NCI-H510A (cell line): ENCODE data around the gene NLRP1.
"Not testable (repeated sequence)": the region's sequence is repeated elsewhere in the genome, so short reads cannot be mapped to it uniquely, and the experiment has no call there.

Experiments
- DNase-seq: peaks from one replicate; lab custom pipeline; 2025; lab: John Stamatoyannopoulos, UW

The NLRP1 gene

DNA sequence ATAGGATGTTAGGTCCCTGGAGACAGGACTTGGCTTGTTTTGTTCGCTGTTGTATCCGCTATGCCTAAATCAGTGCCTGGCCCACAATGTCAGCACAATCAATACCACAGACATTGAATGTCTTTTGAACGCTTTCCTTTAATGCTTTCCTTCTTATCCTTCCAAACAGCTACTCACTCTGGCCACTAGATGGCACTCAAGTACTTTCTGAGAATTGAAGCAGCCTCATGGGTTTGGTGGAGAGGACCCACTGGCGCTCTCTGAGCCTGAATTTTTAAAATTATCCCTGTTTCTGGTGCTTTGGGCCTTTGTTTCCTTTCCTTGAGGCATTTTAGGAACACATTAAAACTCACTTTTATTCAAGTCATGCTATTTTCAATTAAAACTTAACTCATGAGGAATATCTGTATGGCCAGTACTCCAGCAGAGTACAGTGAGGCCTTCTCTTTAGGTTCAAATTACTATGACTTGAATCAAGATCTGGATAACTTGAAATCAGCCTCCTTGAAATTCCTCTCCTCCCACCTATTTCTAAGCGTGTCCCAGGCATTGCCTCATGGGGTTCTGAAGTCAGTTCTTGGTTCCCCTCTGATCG lies 3.2 kb upstream of the NLRP1 start:
- no peak for DNase-seq

DNA sequence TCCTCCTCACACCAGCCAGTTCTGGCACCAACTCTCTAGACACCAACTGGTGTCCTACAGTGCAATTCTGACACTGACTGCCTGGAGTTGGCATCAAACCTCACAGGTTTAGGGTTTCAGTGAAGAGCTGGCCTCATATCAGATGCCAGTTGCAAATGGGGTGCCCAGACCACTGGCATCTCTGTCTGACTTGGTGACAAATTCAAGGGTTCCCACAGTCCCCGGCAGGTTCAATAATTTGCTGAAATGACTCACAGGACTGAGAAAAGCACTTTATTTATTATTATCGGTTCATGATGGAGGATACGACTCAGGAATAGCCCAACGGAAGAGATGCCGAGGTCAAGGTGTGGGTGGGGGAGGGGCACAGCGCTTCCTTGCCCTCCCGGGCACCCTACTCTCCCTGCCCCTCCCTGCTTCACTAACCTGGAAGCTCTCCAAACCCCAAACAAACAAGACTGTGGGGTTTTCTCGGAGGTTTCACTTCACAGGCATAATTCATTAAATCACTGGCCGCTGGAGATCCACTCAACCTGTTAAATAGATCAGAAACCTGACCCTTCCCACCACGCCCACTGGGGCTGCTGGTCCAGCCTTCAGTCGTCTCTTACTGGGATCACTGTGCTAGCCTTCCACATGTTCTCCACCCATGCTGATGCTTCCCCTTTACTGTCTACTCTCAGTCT lies 1.7 kb upstream of the NLRP1 start:
- DNase-seq, result no peak

GRCh38 chr17:5585287-5585794 lies 1.0 kb upstream of the NLRP1 start:
- DNase-seq, result no peak

DNA sequence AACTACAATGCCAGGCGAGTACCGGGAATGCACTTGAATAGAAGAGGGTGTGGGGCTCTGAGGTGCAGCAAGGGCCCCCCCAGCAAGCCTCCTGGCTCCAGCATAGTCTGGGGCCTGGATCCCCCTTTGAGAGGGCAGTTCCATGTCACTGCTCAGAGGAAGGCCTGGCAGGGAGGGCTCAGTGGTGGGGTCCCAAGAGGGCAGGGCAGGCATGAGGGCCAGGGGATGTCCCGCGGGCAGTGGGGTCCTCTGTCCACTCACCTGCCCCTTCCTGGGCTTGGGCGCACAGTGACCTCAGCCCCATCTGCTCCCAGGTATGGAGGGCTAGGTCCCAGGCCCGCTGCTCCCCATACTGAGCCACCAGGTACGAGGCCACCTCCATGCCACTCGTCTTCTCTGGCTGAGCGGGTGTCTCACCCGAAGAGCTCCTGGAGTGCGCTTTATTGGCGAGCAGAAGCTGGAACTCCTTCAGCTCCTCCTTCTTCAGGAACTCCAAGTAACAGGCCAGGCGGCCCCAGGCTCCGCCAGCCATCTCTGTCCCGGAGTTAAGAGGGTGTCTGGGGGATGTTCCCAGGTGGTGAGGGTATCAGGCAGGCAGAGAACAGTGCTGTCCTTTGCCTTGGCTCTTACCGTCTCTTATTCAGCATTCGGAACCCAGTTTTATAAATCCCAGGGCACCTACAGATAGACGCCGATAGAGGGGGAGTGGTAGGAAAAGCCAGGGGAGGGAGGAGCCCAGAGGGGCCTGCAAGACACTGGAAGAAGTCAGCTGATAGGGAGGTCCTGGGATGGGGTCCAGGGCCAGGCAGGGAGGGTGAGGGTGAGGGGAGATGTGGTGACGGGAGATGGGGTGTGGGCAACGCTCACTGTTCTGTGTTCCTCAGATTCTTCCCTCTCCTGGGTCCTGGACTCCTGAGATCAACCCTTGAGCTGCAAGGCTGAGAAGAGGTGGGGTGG lies 605 bp downstream of the NLRP1 start:
- DNase-seq, result no peak

DNA sequence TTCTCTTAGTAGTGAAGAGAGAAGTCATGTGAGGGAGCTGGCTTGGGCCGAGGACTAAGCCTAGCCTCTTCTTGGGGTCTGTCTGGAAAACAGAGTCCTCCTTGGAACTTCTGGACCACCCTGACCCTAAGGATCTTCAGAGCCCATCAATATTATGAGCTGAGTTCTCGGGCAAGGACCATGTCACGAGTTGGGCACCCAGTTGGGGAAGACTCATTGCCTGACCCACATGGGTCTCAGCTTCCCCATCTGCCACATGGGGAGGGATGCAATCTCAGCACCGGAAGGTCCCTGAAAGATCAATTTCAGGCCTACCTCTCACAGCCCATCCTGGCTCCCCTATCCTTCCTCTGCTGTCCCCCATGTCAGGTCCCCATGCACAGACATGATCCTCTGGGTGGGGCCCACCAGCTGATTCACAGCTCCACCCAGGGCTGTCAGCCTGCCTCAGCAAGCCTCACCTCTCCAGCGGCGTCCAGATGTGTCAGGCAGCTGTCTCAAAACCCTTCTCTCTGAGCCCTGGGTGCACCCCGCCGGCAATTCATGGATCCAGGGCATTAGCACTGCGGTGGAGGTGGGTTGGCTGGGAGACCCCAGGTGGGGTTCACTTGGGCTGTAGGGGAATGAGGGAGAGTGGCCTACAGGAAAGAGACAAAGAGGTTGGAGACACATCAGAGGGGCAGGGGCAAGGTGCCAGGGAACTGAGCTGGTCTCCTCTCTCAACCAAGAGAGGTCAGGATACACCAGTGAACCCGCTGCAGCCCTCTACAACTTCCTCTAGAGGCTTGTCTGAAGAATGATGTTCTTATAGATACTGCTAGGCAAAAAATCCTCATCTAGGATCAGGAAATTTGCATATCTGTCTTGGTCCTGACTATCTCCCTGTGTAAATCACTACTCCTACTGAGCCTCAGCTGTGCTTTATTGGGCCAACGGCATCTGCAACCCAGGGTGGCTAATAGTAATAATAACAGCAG lies 1.8 kb downstream of the NLRP1 start:
- no peak for DNase-seq

DNA sequence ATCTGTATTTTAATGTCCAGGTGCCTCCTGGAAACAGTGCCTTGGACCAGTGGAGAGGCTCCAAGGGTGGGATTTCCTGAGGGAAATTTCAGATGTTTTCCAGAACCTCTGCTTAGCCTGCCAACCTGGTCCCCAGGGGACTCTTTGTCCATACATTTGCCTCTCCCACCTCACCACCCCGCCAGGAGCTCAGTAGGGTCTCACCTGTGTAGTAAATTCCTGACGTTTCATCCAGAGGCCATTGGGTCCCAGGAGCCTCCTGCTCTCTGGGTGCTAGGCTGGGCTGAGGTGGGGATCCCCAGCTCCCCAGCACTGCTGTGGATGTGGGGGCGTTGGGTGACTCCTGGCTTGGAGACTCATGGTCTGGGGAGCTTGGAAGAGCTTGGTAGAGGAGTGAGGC lies 2.7 kb downstream of the NLRP1 start:
- no peak for DNase-seq

DNA sequence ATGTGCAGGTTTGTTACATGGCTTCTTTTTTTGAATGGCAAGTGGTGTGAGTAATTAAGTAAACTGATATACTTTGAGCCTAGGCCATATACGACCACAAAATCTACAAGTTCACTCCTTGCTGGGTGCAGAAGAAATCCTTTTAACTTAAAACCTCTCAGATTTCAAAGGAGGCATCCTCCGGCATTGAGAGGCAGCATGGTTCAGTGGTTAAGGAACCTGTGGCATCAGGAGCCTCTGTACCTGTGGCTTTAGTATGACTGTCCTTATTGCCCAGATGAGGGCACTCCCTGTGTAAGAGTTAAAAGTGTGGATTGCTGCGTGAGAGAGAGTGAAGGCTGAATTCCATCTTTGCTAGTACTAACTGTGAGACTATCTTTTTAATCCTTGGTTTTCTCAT lies 3.3 kb downstream of the NLRP1 start:
- DNase-seq, result no peak

DNA sequence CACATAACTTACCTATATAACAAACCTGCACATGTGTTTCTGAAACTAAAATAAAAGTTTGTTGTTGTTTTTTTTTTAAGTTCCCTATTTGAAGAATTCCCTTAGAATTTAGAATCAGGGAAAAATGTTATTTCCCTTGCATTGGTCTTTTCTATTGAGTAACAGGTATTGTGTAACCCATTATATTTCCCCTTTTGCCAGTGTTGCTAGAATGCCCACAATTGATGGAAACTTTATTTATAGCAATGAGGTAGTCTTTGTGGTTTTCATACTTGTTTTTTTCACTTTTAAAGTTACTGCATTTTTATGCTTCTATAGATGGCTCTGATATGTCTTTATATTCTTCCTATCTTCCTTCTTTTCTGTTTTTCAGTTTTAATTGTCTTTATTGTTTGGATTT lies 3.9 kb downstream of the NLRP1 start:
- DNase-seq, result no peak

DNA sequence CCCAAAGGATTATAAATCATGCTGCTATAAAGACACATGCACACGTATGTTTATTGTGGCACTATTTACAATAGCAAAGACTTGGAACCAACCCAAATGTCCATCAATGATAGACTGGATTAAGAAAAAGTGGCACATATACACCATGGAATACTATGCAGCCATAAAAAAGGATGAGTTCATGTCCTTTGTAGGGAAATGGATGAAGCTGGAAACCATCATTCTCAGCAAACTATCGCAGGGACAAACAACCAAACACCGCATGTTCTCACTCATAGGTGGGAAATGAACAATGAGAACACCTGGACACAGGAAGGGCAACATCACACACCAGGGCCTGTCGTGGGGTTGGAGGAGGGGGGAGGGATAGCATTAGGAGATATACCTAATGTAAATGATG lies 5.5 kb downstream of the NLRP1 start:
- not testable (repeated sequence) for DNase-seq

DNA sequence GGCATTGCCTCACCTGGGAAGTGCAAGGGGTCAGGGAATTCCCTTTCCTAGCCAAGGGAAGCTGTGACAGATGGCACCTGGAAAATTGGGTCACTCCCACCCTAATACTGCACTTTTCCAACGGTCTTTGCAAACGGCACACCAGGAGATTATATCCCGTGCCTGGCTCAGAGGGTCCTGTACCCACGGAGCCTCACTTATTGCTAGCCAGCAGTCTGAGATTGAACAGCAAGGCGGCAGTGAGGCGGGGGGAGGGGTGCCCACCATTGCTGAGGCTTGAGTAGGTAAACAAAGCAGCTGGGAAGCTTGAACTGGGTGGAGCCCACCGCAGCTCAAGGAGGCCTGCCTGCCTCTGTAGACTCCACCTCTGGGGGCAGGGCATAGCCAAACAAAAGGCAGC lies 11.3 kb downstream of the NLRP1 start:
- DNase-seq, result not testable (repeated sequence)

DNA sequence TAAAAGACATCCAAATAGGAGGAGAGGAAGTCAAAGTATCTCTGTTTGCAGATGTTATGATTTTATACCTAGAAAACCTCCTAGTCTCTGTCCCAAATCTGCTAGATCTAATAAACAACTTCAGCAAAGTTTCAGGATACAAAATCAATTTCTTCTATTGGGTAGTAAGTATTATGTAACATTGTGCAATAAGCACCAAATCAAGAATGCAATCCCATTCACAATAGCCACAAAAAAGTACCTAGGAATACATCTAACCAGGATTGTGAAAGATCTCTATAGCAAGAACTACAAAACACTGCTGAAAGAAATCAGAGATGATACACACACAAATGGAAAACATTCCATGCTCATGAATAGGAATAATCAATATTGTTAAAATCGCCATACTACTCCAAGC lies 13.0 kb downstream of the NLRP1 start:
- DNase-seq, result no peak

GRCh38 chr17:5565808-5566207 lies 18.5 kb downstream of the NLRP1 start:
- DNase-seq, result no peak

DNA sequence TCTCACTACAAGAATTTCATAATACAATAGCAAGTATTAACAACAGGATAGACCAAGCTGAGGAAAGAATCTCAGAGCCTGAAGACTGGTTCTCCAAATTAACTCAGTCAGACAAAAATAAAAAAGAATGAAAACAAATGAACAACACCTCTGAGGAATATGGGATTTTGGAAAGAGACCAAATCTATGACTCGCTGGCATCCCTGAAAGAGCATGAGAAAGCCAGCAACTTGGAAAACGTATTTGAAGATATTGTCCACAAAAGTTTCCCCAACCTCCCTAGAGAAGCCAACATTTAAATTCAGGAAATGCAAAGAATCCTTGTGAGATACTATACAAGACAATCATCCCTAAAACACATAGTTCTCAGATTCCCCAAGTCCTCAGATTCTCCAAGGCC lies 20.9 kb downstream of the NLRP1 start:
- DNase-seq, result no peak

DNA sequence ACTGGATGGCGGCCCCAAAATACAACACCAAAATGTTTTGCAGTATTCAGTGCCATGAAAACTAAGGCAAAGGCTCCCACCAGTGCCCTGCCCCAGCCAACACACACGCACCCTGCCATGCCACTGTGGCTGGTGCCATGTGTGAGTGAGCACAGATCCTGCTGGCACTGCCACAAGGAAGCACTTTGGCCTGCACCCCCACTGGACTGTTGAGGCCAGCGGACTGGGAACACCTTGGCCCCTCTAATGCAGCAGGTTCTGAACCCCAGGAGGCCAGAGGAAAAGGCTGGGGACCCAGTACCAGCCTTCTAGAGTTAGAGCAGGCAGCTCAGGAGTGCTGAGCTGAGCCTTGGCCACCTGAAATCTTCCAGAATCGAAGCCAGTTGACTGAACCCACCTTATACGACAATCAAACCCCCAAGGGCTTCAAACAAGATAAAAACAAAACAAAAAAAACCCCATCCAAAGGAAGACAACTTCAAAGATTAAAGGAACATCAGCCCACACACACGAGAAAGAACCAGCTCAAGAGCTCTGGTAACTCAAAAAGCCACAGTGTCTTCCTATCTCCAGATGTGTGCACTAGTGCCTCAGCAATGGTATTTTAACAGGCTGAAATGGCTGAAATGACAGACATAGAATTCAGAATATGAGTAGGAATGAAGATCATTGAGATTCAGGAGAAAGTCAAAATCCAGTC lies 21.5 kb downstream of the NLRP1 start:
- no peak for DNase-seq

- DNase-seq, result no peak
Observed at GRCh38 chr17:5561736-5562571, 22.4 kb downstream of the NLRP1 start.

DNA sequence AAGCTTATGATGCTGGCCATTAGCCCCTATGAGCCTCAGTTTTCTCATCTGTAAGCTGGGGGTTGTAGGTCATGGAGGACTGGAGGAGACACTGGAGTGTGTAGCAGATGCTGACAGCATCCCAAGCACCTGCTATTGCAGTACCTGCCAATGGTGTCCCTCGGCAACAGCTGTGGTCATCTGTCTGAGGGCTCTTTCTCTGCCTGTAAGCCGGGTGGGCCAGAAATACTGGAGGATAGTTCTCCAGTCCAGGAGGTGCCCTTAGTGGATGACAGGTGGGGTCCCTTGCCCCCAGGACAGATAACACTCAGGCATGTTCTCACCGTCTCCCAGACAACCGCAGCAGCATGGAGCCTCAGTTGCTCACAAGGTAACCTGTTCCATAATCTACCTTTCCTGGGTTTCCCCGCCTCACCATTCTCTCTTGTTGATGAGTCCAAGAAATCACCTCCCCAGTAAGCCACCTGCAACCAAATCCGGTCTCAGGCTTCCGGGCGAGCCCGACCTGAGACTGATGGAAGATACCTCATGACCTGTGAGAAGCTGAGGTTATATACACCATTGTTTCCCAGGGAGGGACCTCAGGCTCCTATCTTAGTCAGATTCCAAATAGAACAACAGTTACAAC lies 23.8 kb downstream of the NLRP1 start:
- DNase-seq, result no peak

DNA sequence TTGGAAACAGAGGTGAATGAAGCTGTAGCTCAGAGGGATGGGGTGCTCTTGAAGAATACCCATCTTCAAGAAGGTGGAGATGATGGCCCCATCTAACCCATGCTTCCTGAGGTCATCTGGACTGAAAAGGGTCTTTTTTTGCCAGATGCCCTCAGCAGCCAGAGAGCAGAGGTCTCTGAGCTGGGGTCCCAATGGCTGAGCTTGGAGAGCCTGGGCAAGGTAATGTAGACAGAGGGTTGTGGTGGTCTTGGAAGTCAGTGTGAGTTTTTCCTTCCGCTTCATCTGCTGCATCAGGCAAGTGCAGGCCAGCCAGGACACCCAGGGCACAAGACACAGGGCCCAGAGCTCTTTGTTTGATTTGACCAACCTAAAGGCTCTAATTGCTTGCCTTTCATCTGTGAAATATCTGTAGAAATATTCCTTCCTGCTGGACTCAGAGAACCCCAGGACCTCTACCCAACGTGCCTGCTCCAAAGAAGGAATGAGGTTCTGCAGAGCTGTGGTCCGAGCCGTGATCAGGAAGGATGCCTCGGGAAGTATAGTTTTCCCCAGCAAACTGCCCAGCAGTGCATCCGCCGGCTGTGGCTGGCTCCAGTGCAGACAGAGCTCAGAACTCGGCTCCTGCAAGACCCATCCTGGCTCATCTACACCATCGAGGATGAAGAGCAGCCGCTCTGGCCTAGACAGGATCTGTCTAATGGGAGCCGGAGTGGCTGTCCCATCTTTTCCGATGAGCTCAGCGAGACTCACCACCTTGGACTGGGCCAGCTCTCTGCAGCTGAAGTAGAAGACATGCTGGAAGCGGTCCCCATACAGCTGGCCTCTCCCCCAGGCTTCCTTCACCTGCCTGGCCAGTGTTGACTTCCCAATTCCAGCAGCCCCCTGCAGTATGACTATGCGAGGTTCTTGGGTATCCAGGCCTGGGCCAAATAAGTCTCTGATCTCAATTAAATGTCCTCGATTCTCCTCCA lies 25.2 kb downstream of the NLRP1 start:
- no peak for DNase-seq

- no peak for DNase-seq
Observed at GRCh38 chr17:5557990-5558389, 26.3 kb downstream of the NLRP1 start.
